Measurements from ENCODE around the gene LPAR2. TPM values are rescaled to one million over a fixed set of nuclear protein-coding genes. Genes with fewer than 3 reads are reported as not detected.

LPAR2 gene
- total and polyA plus RNA-seq, 2 donors (not counting 3 experiments of a cell fraction or from before 2014, with no cell fraction given), result 4.7 to 5.0 TPM

DNA sequence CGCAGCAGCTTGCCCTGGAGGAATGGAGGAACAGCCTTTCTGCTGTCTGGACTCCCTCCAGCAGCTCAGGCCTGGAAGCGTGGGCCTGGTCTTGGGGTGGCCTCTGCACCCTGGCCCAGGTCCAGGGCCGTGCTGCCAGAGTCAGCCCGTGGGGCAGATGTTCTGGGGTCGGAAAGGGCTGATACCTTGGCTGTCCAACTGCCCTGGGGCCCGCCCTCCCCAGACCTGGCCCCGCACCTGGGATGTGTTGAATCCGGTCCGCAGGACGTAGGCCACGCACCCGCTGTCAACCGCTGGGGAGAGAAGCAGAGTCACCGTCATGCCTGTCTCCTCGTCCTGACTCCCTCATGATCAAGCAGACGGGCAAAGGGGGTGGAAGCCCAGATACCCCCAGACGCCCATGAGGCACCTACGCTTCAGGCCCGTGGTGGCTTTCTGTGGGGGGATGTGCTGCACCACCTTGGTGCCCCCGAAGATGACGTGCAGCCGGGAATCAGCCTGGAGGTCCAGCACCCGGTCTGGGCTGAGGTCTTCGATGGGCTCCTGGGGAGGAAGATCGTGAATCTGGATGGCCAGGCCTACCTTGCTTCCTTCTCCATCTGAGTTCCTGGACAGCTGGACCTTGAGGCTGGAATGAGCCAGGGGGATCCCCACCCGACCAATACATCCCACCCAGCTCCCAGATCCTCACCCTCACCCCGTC, 27.8 kb upstream of the LPAR2 start:
- H3K9me1 ChIP-seq (replicated peaks; ENCODE audit: control insufficient read depth, extremely low read depth, insufficient read depth, low read length), result no peaks in the 10 kb centered on the region
- peaks cover 1% of the 10 kb centered on the region for H3K79me2 ChIP-seq (ENCODE audit: control insufficient read depth, insufficient read depth, low read length)
- BruUV-seq (replicated peaks), result no TSS peak
- H3K9ac ChIP-seq (replicated peaks; ENCODE audit: extremely low read depth, insufficient read depth, low read length), result no peak overlapping the region
- peaks cover 14 to 72% of the 10 kb centered on the region in 2 experiments for H3K36me3 ChIP-seq (ENCODE audit: control insufficient read depth in 2 of 2, extremely low read depth in 1 of 2, insufficient read depth in 2 of 2, low read length in 2 of 2)
- no peaks in the 10 kb centered on the region for H3K4me1 ChIP-seq (ENCODE audit: control insufficient read depth, extremely low read depth, insufficient read depth, low read length)
- no peak overlapping the region for H3K27ac ChIP-seq (ENCODE audit: insufficient read depth, low read depth, low read length)
- CTCF ChIA-PET, result no interaction called here
- H3K9me3 ChIP-seq (replicated peaks; ENCODE audit: control insufficient read depth, insufficient read depth, low read length), result no peaks in the 10 kb centered on the region
- TF ChIP-seq GATA2 (IDR thresholded peaks at IDR 0.05; ENCODE audit: insufficient read depth, insufficient read length, low read depth, low read length), result no peak
- TF ChIP-seq MYC (IDR thresholded peaks at IDR 0.05; ENCODE audit: low read depth, low read length), result no peak
- no peak overlapping the region for H3K4me2 ChIP-seq (ENCODE audit: insufficient read depth, low read length)
- H4K20me1 ChIP-seq (replicated peaks; ENCODE audit: control insufficient read depth, extremely low read depth, insufficient read depth, low read length), result no peaks in the 10 kb centered on the region
- dilution Hi-C loops (cut with MboI; ENCODE audit: extremely low pct_ligation_motif_present, low sequenced_read_pairs), result no loop called here
- no peaks in the 10 kb centered on the region for H3K27me3 ChIP-seq (ENCODE audit: control insufficient read depth in 2 of 2, insufficient read depth in 2 of 2, low read length in 2 of 2)
- no peak overlapping the region for H2AFZ ChIP-seq (ENCODE audit: low read depth, low read length)
- H3K4me3 ChIP-seq (replicated peaks in 1 of 3; ENCODE audit: insufficient read depth in 1 of 3, low read depth in 1 of 3, low read length in 3 of 3), result no peak overlapping the region
- no peak for FAIRE-seq
- intact Hi-C loops (cut with micrococcal nuclease), result no loop called here
- no peak for DNase-seq (ENCODE audit: low read depth, low spot score)
- POLR2A ChIA-PET, result no interaction called here

DNA sequence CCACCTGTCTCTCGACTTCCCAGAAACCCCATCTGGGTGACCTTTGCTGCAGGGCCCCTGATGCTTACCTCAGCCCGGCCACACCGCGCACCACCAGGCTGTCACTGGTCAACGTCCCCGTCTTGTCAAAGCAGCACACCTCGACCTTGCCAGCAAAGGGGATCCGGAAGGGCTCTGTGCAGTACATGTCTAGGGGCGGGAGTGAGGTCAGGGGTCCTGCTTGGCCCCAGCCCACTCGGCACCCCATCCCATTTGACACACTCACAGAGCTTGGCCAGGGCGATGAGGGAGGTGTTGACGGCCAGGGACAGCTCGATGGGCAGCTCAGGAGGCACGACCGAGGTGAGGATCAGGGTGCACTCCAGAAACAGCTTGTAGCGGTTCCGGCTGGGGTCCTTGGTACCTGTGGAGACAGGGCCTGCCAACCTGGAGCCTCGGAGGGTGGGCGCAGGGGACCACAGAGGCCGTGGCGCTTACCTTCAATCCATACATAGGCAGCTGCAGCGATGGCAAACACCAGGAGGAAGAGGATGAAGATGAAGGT, 27.1 kb upstream of the LPAR2 start:
- H3K4me1 ChIP-seq (ENCODE audit: control insufficient read depth, extremely low read depth, insufficient read depth, low read length), result no peaks in the 10 kb centered on the region
- no peaks in the 10 kb centered on the region for H3K27me3 ChIP-seq (ENCODE audit: control insufficient read depth in 2 of 2, insufficient read depth in 2 of 2, low read length in 2 of 2)
- intact Hi-C loops (cut with micrococcal nuclease), result no loop called here
- no TSS peak for BruUV-seq (replicated peaks)
- no peaks in the 10 kb centered on the region for H3K9me1 ChIP-seq (replicated peaks; ENCODE audit: control insufficient read depth, extremely low read depth, insufficient read depth, low read length)
- DNase-seq (ENCODE audit: low read depth, low spot score) (no peak), FAIRE-seq (no peak)
- H3K4me2 ChIP-seq (ENCODE audit: insufficient read depth, low read length), result no peak overlapping the region
- TF ChIP-seq EZH2 (IDR thresholded peaks at IDR 0.05; ENCODE audit: borderline replicate concordance, low read depth, low read length, severe bottlenecking) (no peak), POLR2AphosphoS5 (IDR thresholded peaks at IDR 0.05; ENCODE audit: insufficient read depth, low read depth, low read length) (no peak), MYC (IDR thresholded peaks at IDR 0.05; ENCODE audit: low read depth, low read length) (no peak), POLR2A (IDR thresholded peaks at IDR 0.05; ENCODE audit: low read depth, low read length) (no peak), GATA2 (IDR thresholded peaks at IDR 0.05; ENCODE audit: insufficient read depth, insufficient read length, low read depth, low read length) (no peak), JUN (IDR thresholded peaks at IDR 0.05; ENCODE audit: borderline replicate concordance, insufficient read depth, insufficient read length, low read depth) (no peak), FOS (IDR thresholded peaks at IDR 0.05; ENCODE audit: borderline replicate concordance, insufficient read depth, low read length) (no peak)
- TF ChIP-seq, protein P1, sequence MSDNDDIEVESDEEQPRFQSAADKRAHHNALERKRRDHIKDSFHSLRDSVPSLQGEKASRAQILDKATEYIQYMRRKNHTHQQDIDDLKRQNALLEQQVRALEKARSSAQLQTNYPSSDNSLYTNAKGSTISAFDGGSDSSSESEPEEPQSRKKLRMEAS (IDR thresholded peaks at IDR 0.05; ENCODE audit: insufficient read depth, insufficient read length), result no peak
- TF ChIP-seq, protein P2, sequence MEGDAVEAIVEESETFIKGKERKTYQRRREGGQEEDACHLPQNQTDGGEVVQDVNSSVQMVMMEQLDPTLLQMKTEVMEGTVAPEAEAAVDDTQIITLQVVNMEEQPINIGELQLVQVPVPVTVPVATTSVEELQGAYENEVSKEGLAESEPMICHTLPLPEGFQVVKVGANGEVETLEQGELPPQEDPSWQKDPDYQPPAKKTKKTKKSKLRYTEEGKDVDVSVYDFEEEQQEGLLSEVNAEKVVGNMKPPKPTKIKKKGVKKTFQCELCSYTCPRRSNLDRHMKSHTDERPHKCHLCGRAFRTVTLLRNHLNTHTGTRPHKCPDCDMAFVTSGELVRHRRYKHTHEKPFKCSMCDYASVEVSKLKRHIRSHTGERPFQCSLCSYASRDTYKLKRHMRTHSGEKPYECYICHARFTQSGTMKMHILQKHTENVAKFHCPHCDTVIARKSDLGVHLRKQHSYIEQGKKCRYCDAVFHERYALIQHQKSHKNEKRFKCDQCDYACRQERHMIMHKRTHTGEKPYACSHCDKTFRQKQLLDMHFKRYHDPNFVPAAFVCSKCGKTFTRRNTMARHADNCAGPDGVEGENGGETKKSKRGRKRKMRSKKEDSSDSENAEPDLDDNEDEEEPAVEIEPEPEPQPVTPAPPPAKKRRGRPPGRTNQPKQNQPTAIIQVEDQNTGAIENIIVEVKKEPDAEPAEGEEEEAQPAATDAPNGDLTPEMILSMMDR (IDR thresholded peaks at IDR 0.05; ENCODE audit: extremely low read depth in 1 of 2, insufficient read depth in 1 of 2, low read depth in 1 of 2, low read length in 2 of 2), result no peak
- no peak overlapping the region for H2AFZ ChIP-seq (ENCODE audit: low read depth, low read length)
- peaks cover 14 to 77% of the 10 kb centered on the region in 2 experiments for H3K36me3 ChIP-seq (ENCODE audit: control insufficient read depth in 2 of 2, extremely low read depth in 1 of 2, insufficient read depth in 2 of 2, low read length in 2 of 2)
- H3K27ac ChIP-seq (ENCODE audit: insufficient read depth, low read depth, low read length), result no peak overlapping the region
- dilution Hi-C loops (cut with MboI; ENCODE audit: extremely low pct_ligation_motif_present, low sequenced_read_pairs), result no loop called here
- H3K9me3 ChIP-seq (replicated peaks; ENCODE audit: control insufficient read depth, insufficient read depth, low read length), result no peaks in the 10 kb centered on the region
- H3K4me3 ChIP-seq (replicated peaks in 1 of 3; ENCODE audit: insufficient read depth in 1 of 3, low read depth in 1 of 3, low read length in 3 of 3), result no peak overlapping the region
- H3K9ac ChIP-seq (replicated peaks; ENCODE audit: extremely low read depth, insufficient read depth, low read length), result no peak overlapping the region
- peaks cover under 1% of the 10 kb centered on the region for H3K79me2 ChIP-seq (ENCODE audit: control insufficient read depth, insufficient read depth, low read length)
- CTCF ChIA-PET, result no interaction called here
- no peaks in the 10 kb centered on the region for H4K20me1 ChIP-seq (replicated peaks; ENCODE audit: control insufficient read depth, extremely low read depth, insufficient read depth, low read length)
- POLR2A ChIA-PET, result no interaction called here

Measured in endothelial cell of umbilical vein (primary cell).